PC-3 (cell line): Measurements from ENCODE around the gene INS. TPM values are rescaled to one million over a fixed set of nuclear protein-coding genes. Genes with fewer than 3 reads are reported as not detected.

Experiments used
- ATAC-seq: fragments of 200-7000 bp; cut with Tn5 transposase; 2 replicates; pipeline ENCODE4 v1.9.1; 2020; ENCODE audit warnings: mild to moderate bottlenecking, moderate library complexity
- BruUV-seq: library from RNA; stranded (reverse); fragments of 400-500 nt; replicated peaks from 2 replicates; lab custom pipeline; 2021; lab: Mats Ljungman, UMichigan
- CTCF ChIA-PET: fragments of 300-600 bp; sonication (Branson Sonifier 250); formaldehyde crosslinking; loops from one replicate; lab custom pipeline; 2022; ENCODE audit warnings: antibody characterized with exemption; lab: Charles Lee
- POLR2A ChIA-PET: fragments of 300-600 bp; sonication (Branson Sonifier 250); formaldehyde crosslinking; loops from one replicate; lab custom pipeline; 2022; ENCODE audit warnings: antibody characterized with exemption; ENCODE audit not compliant: unreplicated experiment; lab: Charles Lee
- DNase-seq: peaks from one replicate; pipeline ENCODE4 v3.0.0-alpha.2; 2015
- H2AFZ ChIP-seq: fragments of 300-600 bp; sonication (generic); 2 replicates; pipeline ENCODE4 v1.6.0; 2016; ENCODE audit warnings: antibody characterized with exemption, low read length
- H3F3A ChIP-seq: fragments of 300-600 bp; sonication (generic); one replicate; pipeline ENCODE4 v1.6.0; 2017; ENCODE audit warnings: antibody characterized with exemption, low read length, control low read depth, mild to moderate bottlenecking; ENCODE audit not compliant: unreplicated experiment
- H3K27ac ChIP-seq: fragments of 300-600 bp; sonication (generic); 2 replicates; pipeline ENCODE4 v1.5.1; 2016; ENCODE audit warnings: mild to moderate bottlenecking, low read length
- H3K27me3 ChIP-seq: fragments of 300-600 bp; sonication (generic); 2 replicates; pipeline ENCODE4 v1.6.1; 2016; ENCODE audit warnings: low read length, mixed read lengths
- H3K36me3 ChIP-seq: fragments of 300-600 bp; sonication (generic); 2 replicates; pipeline ENCODE4 v1.6.1; 2016; ENCODE audit warnings: low read depth, mixed run types, low read length, mixed read lengths
- H3K4me1 ChIP-seq: fragments of 300-600 bp; sonication (generic); 2 replicates; pipeline ENCODE4 v1.5.1; 2016; ENCODE audit warnings: low read length; ENCODE audit not compliant: insufficient read depth
- H3K4me2 ChIP-seq: fragments of 300-600 bp; sonication (generic); 2 replicates; pipeline ENCODE4 v1.6.0; 2016; ENCODE audit warnings: low read length
- H3K4me3 ChIP-seq: fragments of 300-600 bp; sonication (generic); 2 replicates; pipeline ENCODE4 v1.5.1; 2016; ENCODE audit warnings: mild to moderate bottlenecking, low read length, mixed read lengths
- H3K79me2 ChIP-seq: fragments of 300-600 bp; sonication (generic); 2 replicates; pipeline ENCODE4 v1.6.1; 2017; ENCODE audit warnings: low read length, mixed read lengths
- H3K9ac ChIP-seq: fragments of 300-600 bp; sonication (generic); 2 replicates; pipeline ENCODE4 v1.6.0; 2016; ENCODE audit warnings: mild to moderate bottlenecking, low read length
- H3K9me2 ChIP-seq: fragments of 300-600 bp; sonication (generic); replicated peaks from 2 replicates; pipeline ENCODE4 v1.6.1; 2016; ENCODE audit warnings: mixed run types, low read length, mixed read lengths
- H3K9me3 ChIP-seq: fragments of 300-600 bp; sonication (generic); 2 replicates; pipeline ENCODE4 v1.6.1; 2016; ENCODE audit warnings: low read length, mixed read lengths
- H4K20me1 ChIP-seq: fragments of 300-600 bp; sonication (generic); 2 replicates; pipeline ENCODE4 v1.6.1; 2016; ENCODE audit warnings: low read length, mixed read lengths
- EZH2 ChIP-seq: fragments of 300-600 bp; sonication (generic); IDR thresholded peaks from one replicate; pipeline ENCODE4 v1.6.1; 2017; ENCODE audit warnings: antibody characterized with exemption, mild to moderate bottlenecking, low read length; ENCODE audit not compliant: unreplicated experiment
- EZH2phosphoT487 ChIP-seq: fragments of 300-600 bp; sonication (generic); IDR thresholded peaks from 2 replicates; pipeline ENCODE4 v1.6.1; 2018; ENCODE audit warnings: mild to moderate bottlenecking, antibody characterized with exemption, low read length, borderline replicate concordance
- intact Hi-C: fragments of 100-400 bp; cut with micrococcal nuclease; formaldehyde crosslinking; loops from 2 replicates; pipeline ENCODE4 v1.9.0; 2023
- total RNA-seq: library from RNA; depleted of rRNA; stranded (reverse); fragments of >200 nt; gene quantifications from 2 replicates; pipeline ENCODE4 v1.2.3, GENCODE V29; 2014
- TF ChIP-seq, protein P1 (sequence below): fragments of 300-600 bp; sonication (generic); conservative IDR thresholded peaks from 2 replicates; pipeline ENCODE4 v1.5.1; 2017; ENCODE audit warnings: antibody characterized with exemption, low read depth, mild to moderate bottlenecking, low read length

The INS gene
- total RNA-seq, 1 experiment from 2014 or later: not detected

- no peaks in the 10 kb centered on the region for H3K4me1 ChIP-seq
- H3K9ac ChIP-seq: no peak overlapping the region
- no peaks in the 10 kb centered on the region for H3K27me3 ChIP-seq
- H2AFZ ChIP-seq: no peak overlapping the region
- intact Hi-C loops: no loop called here
- H3F3A ChIP-seq: no peaks in the 10 kb centered on the region
- TF ChIP-seq EZH2phosphoT487: no peak
- TF ChIP-seq EZH2: no peak
- TF ChIP-seq, protein P1, sequence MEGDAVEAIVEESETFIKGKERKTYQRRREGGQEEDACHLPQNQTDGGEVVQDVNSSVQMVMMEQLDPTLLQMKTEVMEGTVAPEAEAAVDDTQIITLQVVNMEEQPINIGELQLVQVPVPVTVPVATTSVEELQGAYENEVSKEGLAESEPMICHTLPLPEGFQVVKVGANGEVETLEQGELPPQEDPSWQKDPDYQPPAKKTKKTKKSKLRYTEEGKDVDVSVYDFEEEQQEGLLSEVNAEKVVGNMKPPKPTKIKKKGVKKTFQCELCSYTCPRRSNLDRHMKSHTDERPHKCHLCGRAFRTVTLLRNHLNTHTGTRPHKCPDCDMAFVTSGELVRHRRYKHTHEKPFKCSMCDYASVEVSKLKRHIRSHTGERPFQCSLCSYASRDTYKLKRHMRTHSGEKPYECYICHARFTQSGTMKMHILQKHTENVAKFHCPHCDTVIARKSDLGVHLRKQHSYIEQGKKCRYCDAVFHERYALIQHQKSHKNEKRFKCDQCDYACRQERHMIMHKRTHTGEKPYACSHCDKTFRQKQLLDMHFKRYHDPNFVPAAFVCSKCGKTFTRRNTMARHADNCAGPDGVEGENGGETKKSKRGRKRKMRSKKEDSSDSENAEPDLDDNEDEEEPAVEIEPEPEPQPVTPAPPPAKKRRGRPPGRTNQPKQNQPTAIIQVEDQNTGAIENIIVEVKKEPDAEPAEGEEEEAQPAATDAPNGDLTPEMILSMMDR: no peak
- ChIA-PET POLR2A (no interaction called here), CTCF (interaction anchor here (0.6 kb wide), 1 partner anchor 454 kb away, joined by 4 read pairs; no protein-coding TSS in a partner anchor)
- no peaks in the 10 kb centered on the region for H3K79me2 ChIP-seq
- H3K4me3 ChIP-seq: no peak overlapping the region
- H3K27ac ChIP-seq: no peak overlapping the region
- no peaks in the 10 kb centered on the region for H3K36me3 ChIP-seq
- no peak for ATAC-seq
- DNase-seq: no peak
- no peak overlapping the region for H3K4me2 ChIP-seq
- no peaks in the 10 kb centered on the region for H4K20me1 ChIP-seq
- BruUV-seq: no TSS peak
- H3K9me2 ChIP-seq: no peaks in the 10 kb centered on the region
- H3K9me3 ChIP-seq: no peaks in the 10 kb centered on the region
Observed at GRCh38 chr11:2114430-2115241, 46.4 kb downstream of the INS start.

DNA sequence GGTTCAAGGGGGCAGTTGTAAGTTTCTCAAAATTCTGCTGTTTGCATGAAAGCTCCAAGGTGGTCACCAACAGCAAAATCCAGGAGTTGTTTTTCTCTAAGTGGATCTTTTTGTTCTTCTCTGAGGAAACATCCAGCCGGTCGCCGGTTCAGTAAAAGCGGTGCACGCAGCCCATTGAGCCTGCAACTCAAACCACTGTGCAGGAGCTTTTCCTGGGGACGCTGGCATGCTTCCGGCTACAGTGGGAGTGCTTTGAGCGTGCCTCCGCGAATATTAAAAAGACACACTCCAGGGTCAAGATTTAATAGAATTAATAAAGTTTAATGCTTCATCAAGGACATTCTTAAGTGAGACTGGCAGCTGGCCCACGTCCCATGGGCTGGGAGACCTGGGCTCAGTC is 47.2 kb downstream of the INS start:
- no peak for DNase-seq
- ChIA-PET CTCF (interaction anchor here (0.6 kb wide), 1 partner anchor 453 kb away, joined by 4 read pairs; no protein-coding TSS in a partner anchor), POLR2A (no interaction called here)
- Histone ChIP-seq H3K9me2 (no peaks in the 10 kb centered on the region), H4K20me1 (no peaks in the 10 kb centered on the region), H3K4me3 (no peak overlapping the region), H3K36me3 (no peaks in the 10 kb centered on the region), H3K79me2 (no peaks in the 10 kb centered on the region), H3K9me3 (no peaks in the 10 kb centered on the region), H3K4me2 (no peak overlapping the region), H3F3A (no peaks in the 10 kb centered on the region), H3K9ac (no peak overlapping the region), H3K27ac (no peak overlapping the region), H3K27me3 (no peaks in the 10 kb centered on the region), H3K4me1 (no peaks in the 10 kb centered on the region), H2AFZ (no peak overlapping the region)
- TF ChIP-seq EZH2phosphoT487: no peak
- TF ChIP-seq EZH2: no peak
- TF ChIP-seq, protein P1: no peak
- intact Hi-C loops: no loop called here
- no peak for ATAC-seq
- no TSS peak for BruUV-seq

DNA sequence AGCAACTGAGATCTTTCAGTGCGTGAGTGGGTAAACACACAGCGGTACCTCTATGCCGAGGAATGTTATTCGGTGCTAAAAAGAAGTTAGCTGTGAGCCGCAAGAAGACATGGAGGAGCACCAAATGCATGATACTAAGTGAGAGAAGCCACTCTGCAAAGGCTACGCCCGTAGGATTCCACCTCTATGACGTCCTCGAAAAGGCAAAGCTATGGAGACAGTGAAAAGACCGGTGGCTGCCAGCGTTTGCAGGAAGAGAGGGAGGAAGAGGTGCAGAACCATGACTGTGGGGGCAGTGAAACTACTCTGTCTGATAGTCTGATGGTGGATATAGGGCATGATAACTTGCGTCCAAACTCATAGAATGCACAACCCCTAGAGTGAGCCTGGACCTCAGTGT is 50.5 kb downstream of the INS start:
- TF ChIP-seq, protein P1: no peak
- TF ChIP-seq EZH2phosphoT487 (no peak), EZH2 (no peak)
- no peaks in the 10 kb centered on the region for H3F3A ChIP-seq
- H3K79me2 ChIP-seq: no peaks in the 10 kb centered on the region
- no peak overlapping the region for H3K4me3 ChIP-seq
- H3K4me1 ChIP-seq: no peaks in the 10 kb centered on the region
- ATAC-seq (no peak), DNase-seq (no peak)
- BruUV-seq: no TSS peak
- no peaks in the 10 kb centered on the region for H3K9me3 ChIP-seq
- no peak overlapping the region for H3K9ac ChIP-seq
- H3K27ac ChIP-seq: no peak overlapping the region
- POLR2A ChIA-PET: interaction anchor here (0.6 kb wide), 1 partner anchor 17 kb away, joined by 3 read pairs; no protein-coding TSS in a partner anchor
- no peak overlapping the region for H2AFZ ChIP-seq
- no peak overlapping the region for H3K4me2 ChIP-seq
- H3K9me2 ChIP-seq: no peaks in the 10 kb centered on the region
- H3K27me3 ChIP-seq: no peaks in the 10 kb centered on the region
- CTCF ChIA-PET: no interaction called here
- no peaks in the 10 kb centered on the region for H4K20me1 ChIP-seq
- H3K36me3 ChIP-seq: no peaks in the 10 kb centered on the region
- intact Hi-C loops: no loop called here
